Bronchial epithelial cell (primary cell): Measurements from ENCODE around the gene TPM1. TPM values are rescaled to one million over a fixed set of nuclear protein-coding genes. Genes with fewer than 3 reads are reported as not detected.

Experiments
- DNase-seq: peaks from one replicate; pipeline ENCODE4 v3.0.0-alpha.2; 2010; ENCODE audit warnings: low read depth
- FAIRE-seq: peaks from 2 replicates; lab custom pipeline; 2011; peaks lifted over from hg19 to GRCh38; lab: Jason Lieb, UNC
- H3K27me3 ChIP-seq: 2 replicates; pipeline ENCODE4 v1.5.1; 2011; ENCODE audit warnings: low read length; ENCODE audit not compliant: control insufficient read depth, insufficient read depth
- H3K36me3 ChIP-seq: 2 replicates; pipeline ENCODE4 v1.5.1; 2011; ENCODE audit warnings: low read length; ENCODE audit not compliant: control insufficient read depth, insufficient read depth
- H3K4me3 ChIP-seq: 2 replicates; pipeline ENCODE4 v1.5.1; 2011; ENCODE audit warnings: mild to moderate bottlenecking, low read depth, low read length, control low read depth
- CTCF ChIP-seq: IDR thresholded peaks from 2 replicates; pipeline ENCODE4 v1.5.1; 2011; ENCODE audit warnings: mild to moderate bottlenecking, moderate library complexity, low read length, control low read depth, inconsistent platforms; ENCODE audit not compliant: insufficient read depth, severe bottlenecking
- total RNA-seq: library from RNA; depleted of rRNA; stranded (reverse); fragments of >200 nt; gene quantifications from 2 replicates; pipeline ENCODE4 v1.2.1, GENCODE V29; 2014

TPM1 gene
- total RNA-seq, 1 donor from 2014 or later: 111 TPM

- Histone ChIP-seq H3K27me3 (no peaks in the 10 kb centered on the region), H3K4me3 (no peak overlapping the region), H3K36me3 (no peaks in the 10 kb centered on the region)
- FAIRE-seq (no peak), DNase-seq (no peak)
- TF ChIP-seq CTCF: no peak
These were observed 43.7 kb downstream of the TPM1 start for GRCh38 chr15:63086271-63086670.

- FAIRE-seq (no peak), DNase-seq (no peak)
- no peak for TF ChIP-seq CTCF
- H3K4me3 ChIP-seq: no peak overlapping the region
- H3K36me3 ChIP-seq: no peaks in the 10 kb centered on the region
- H3K27me3 ChIP-seq: no peaks in the 10 kb centered on the region
These were observed 44.4 kb downstream of the TPM1 start for GRCh38 chr15:63086947-63087346.

GRCh38 chr15:63088533-63089245, 46.1 kb downstream of the TPM1 start:
- TF ChIP-seq CTCF: no peak
- H3K4me3 ChIP-seq: no peak overlapping the region
- no peaks in the 10 kb centered on the region for H3K36me3 ChIP-seq
- H3K27me3 ChIP-seq: no peaks in the 10 kb centered on the region
- no peak for FAIRE-seq
- no peak for DNase-seq

GRCh38 chr15:63089260-63090043, 46.9 kb downstream of the TPM1 start:
- FAIRE-seq (no peak), DNase-seq (peak; percentile 47)

GRCh38 chr15:63090472-63090871, 47.9 kb downstream of the TPM1 start:
- H3K4me3 ChIP-seq: no peak overlapping the region
- TF ChIP-seq CTCF: no peak
- FAIRE-seq (no peak), DNase-seq (no peak)
- H3K27me3 ChIP-seq: no peaks in the 10 kb centered on the region
- H3K36me3 ChIP-seq: no peaks in the 10 kb centered on the region

More at GRCh38 chr15:63089260-63090043, 46.9 kb downstream of the TPM1 start:
- no peaks in the 10 kb centered on the region for H3K36me3 ChIP-seq
- H3K4me3 ChIP-seq: no peak overlapping the region
- TF ChIP-seq CTCF: no peak
- no peaks in the 10 kb centered on the region for H3K27me3 ChIP-seq
